IMR-90 (cell line): ENCODE results near the gene ADGRF4. TPM values are rescaled to one million over a fixed set of nuclear protein-coding genes. Genes with fewer than 3 reads are reported as not detected.
"Not testable (repeated sequence)": the region's sequence is repeated elsewhere in the genome, so short reads cannot be mapped to it uniquely, and the experiment has no call there.

ENCODE experiments used
- ATAC-seq: fragments of 200-7000 bp; cut with Tn5 transposase; 2 replicates; pipeline ENCODE4 v1.9.1; 2020; ENCODE audit warnings: low read depth, mild to moderate bottlenecking, moderate library complexity
- BruUV-seq: library from RNA; stranded (reverse); fragments of 400-500 nt; replicated peaks from 2 replicates; lab custom pipeline; 2021; lab: Mats Ljungman, UMichigan
- CTCF ChIA-PET: fragments of 300-600 bp; formaldehyde crosslinking; extraction: SDS; loops from one replicate; lab custom pipeline; 2021; ENCODE audit warnings: antibody characterized with exemption; lab: Yijun Ruan, JAX
- POLR2A ChIA-PET: fragments of 300-600 bp; sonication (Branson Sonifier 250); formaldehyde crosslinking; loops from one replicate; lab custom pipeline; 2022; ENCODE audit warnings: antibody characterized with exemption; ENCODE audit not compliant: unreplicated experiment; lab: Charles Lee
- DNase-seq: peaks from one replicate; pipeline ENCODE4 v3.0.0; 2013
- H2AFZ ChIP-seq: replicated peaks from 2 replicates; pipeline ENCODE3; 2013; ENCODE audit warnings: low read length, mild to moderate bottlenecking; ENCODE audit not compliant: poor library complexity
- H2AK5ac ChIP-seq: 2 replicates; pipeline ENCODE4 v1.6.1; 2013; ENCODE audit warnings: low read depth, low read length, inconsistent platforms
- H2AK9ac ChIP-seq: replicated peaks from 2 replicates; pipeline ENCODE3; 2013; ENCODE audit warnings: mild to moderate bottlenecking, low read depth, low read length, moderate library complexity; ENCODE audit not compliant: poor library complexity
- H2BK120ac ChIP-seq: 2 replicates; pipeline ENCODE4 v1.6.1; 2013; ENCODE audit warnings: low read depth, low read length, inconsistent platforms
- H2BK15ac ChIP-seq: 3 replicates; pipeline ENCODE4 v1.6.1; 2013; ENCODE audit warnings: low read depth, low read length, inconsistent platforms
- H2BK20ac ChIP-seq: 2 replicates; pipeline ENCODE4 v1.6.1; 2013; ENCODE audit warnings: low read depth, mild to moderate bottlenecking, inconsistent platforms, low read length, moderate library complexity
- H2BK5ac ChIP-seq: 2 replicates; pipeline ENCODE4 v1.6.1; 2013; ENCODE audit warnings: mild to moderate bottlenecking, low read depth, low read length, inconsistent platforms; ENCODE audit not compliant: poor library complexity, severe bottlenecking
- H3K14ac ChIP-seq: replicated peaks from 2 replicates; pipeline ENCODE4 v1.6.1; 2013; ENCODE audit warnings: low read depth, low read length, inconsistent platforms
- H3K18ac ChIP-seq: 2 replicates; pipeline ENCODE4 v1.6.1; 2013; ENCODE audit warnings: low read depth, low read length, control low read depth
- H3K23ac ChIP-seq: 2 replicates; pipeline ENCODE4 v1.6.1; 2013; ENCODE audit warnings: low read depth, low read length, inconsistent platforms
- H3K27ac ChIP-seq: 2 replicates; pipeline ENCODE4 v1.5.1; 2013; ENCODE audit warnings: mild to moderate bottlenecking, control low read depth, low read length; ENCODE audit not compliant: insufficient read depth
- H3K27me3 ChIP-seq: 2 replicates; pipeline ENCODE4 v1.6.1; 2013; ENCODE audit warnings: low read length; ENCODE audit not compliant: control insufficient read depth, insufficient read depth
- H3K36me3 ChIP-seq: 2 replicates; pipeline ENCODE4 v1.6.1; 2013; ENCODE audit warnings: low read length, mixed read lengths; ENCODE audit not compliant: control insufficient read depth, insufficient read depth
- H3K4ac ChIP-seq: 2 replicates; pipeline ENCODE4 v1.6.1; 2013; ENCODE audit warnings: low read depth, low read length, inconsistent platforms
- H3K4me1 ChIP-seq: 2 replicates; pipeline ENCODE4 v1.6.1; 2013; ENCODE audit warnings: low read length, mixed read lengths; ENCODE audit not compliant: control insufficient read depth, insufficient read depth
- H3K4me2 ChIP-seq: 2 replicates; pipeline ENCODE4 v1.6.1; 2013; ENCODE audit warnings: low read depth, mild to moderate bottlenecking, control low read depth, low read length, moderate library complexity
- H3K4me3 ChIP-seq: 2 replicates; pipeline ENCODE4 v1.5.1; 2013; ENCODE audit warnings: low read depth, mild to moderate bottlenecking, control low read depth, low read length, moderate library complexity; ENCODE audit not compliant: insufficient read depth
- H3K56ac ChIP-seq: 2 replicates; pipeline ENCODE4 v1.6.1; 2013; ENCODE audit warnings: low read length, inconsistent platforms; ENCODE audit not compliant: insufficient read depth; ENCODE audit errors: extremely low read depth
- H3K79me1 ChIP-seq, 2 experiments: 2 replicates each; pipeline ENCODE4 v1.6.1; 2013; ENCODE audit warnings: low read length in 2 of 2, inconsistent platforms in 1 of 2, low read depth in 1 of 2
- H3K9ac ChIP-seq: 2 replicates; pipeline ENCODE4 v1.6.1; 2013; ENCODE audit warnings: low read depth, low read length, control low read depth
- H3K9me1 ChIP-seq: 2 replicates; pipeline ENCODE4 v1.6.1; 2013; ENCODE audit warnings: low read length, inconsistent platforms; ENCODE audit not compliant: insufficient read depth
- H3K9me3 ChIP-seq: 2 replicates; pipeline ENCODE4 v1.6.1; 2013; ENCODE audit warnings: low read length; ENCODE audit not compliant: control insufficient read depth, insufficient read depth
- H4K20me1 ChIP-seq: 2 replicates; pipeline ENCODE4 v1.6.1; 2013; ENCODE audit warnings: low read length, inconsistent platforms; ENCODE audit not compliant: insufficient read depth
- H4K5ac ChIP-seq: 2 replicates; pipeline ENCODE4 v1.6.1; 2013; ENCODE audit warnings: mild to moderate bottlenecking, low read depth, low read length, control low read depth
- H4K8ac ChIP-seq, 2 experiments: 2 replicates each; pipeline ENCODE4 v1.6.1; 2013; ENCODE audit warnings: low read depth in 2 of 2, low read length in 2 of 2, control low read depth in 1 of 2, inconsistent platforms in 1 of 2
- H4K91ac ChIP-seq: 2 replicates; pipeline ENCODE4 v1.6.1; 2013; ENCODE audit warnings: low read depth, low read length, inconsistent platforms; ENCODE audit not compliant: insufficient read depth
- CEBPB ChIP-seq: IDR thresholded peaks from 2 replicates; pipeline ENCODE4 v1.6.1; 2012; ENCODE audit warnings: low read depth, low read length, improper control_type of control experiment
- CHD1 ChIP-seq: IDR thresholded peaks from 2 replicates; pipeline ENCODE4 v1.6.1; 2012; ENCODE audit warnings: low read depth, low read length, improper control_type of control experiment
- MAZ ChIP-seq: IDR thresholded peaks from 2 replicates; pipeline ENCODE4 v1.6.1; 2012; ENCODE audit warnings: low read depth, mild to moderate bottlenecking, low read length, improper control_type of control experiment, moderate library complexity, borderline replicate concordance
- NFE2L2 ChIP-seq: fragments of 150-350 bp; IDR thresholded peaks from 2 replicates; pipeline ENCODE4 v1.6.1; 2016; ENCODE audit warnings: low read depth, mild to moderate bottlenecking, low read length
- POLR2A ChIP-seq: IDR thresholded peaks from 2 replicates; pipeline ENCODE4 v1.6.1; 2012; ENCODE audit warnings: mild to moderate bottlenecking, low read depth, low read length
- SMC3 ChIP-seq: fragments of 150-350 bp; IDR thresholded peaks from 2 replicates; pipeline ENCODE4 v1.6.1; 2016; ENCODE audit warnings: low read depth, mild to moderate bottlenecking, antibody characterized with exemption, low read length, moderate library complexity
- WGBS, 2 experiments: methylation state at CpG; one replicate each; pipeline versions ENCODE4 v1.1.5 to v1.1.7; 2013; ENCODE audit warnings: missing lambda C conversion rate in 2 of 2; ENCODE audit not compliant: insufficient read length in 1 of 2; ENCODE audit errors: extremely low coverage in 2 of 2; 5-methylcytosine and 5-hydroxymethylcytosine counted together
- dilution Hi-C: fragments of 300-500 bp; cut with HindIII; formaldehyde crosslinking; loops from one replicate; pipeline ENCODE4 v1.14.3; 2018; ENCODE audit warnings: low sequenced_read_pairs; ENCODE audit not compliant: unreplicated experiment
- in situ Hi-C: fragments of 300-500 bp; cut with MboI; formaldehyde crosslinking; loops from 3 replicates; pipeline ENCODE4 v1.14.3; 2019; ENCODE audit warnings: low sequenced_read_pairs, inconsistent platforms, mixed read lengths
- intact Hi-C: fragments of 100-400 bp; cut with micrococcal nuclease; formaldehyde crosslinking; loops from 2 replicates; pipeline ENCODE4 v1.10.0; 2022
- polyA plus RNA-seq, 3 experiments: library from polyadenylated mRNA; depleted of rRNA; stranded (reverse); fragments of >200 nt; gene quantifications; 2 replicates each; pipeline ENCODE4 v1.2.3, GENCODE V29; 2012; ENCODE audit warnings: low replicate concordance in 1 of 3
- total RNA-seq: library from RNA; depleted of rRNA; stranded (reverse); fragments of >200 nt; gene quantifications from 2 replicates; pipeline ENCODE4 v1.2.3, GENCODE V29; 2012

Gene ADGRF4
- total and polyA plus RNA-seq, 2 of the 4 experiments (the other 2 are of a cell fraction) = under 0.01 to 0.02 TPM

GRCh38 chr6:47743744-47744143, 45.4 kb downstream of the ADGRF4 start:
- H2BK15ac ChIP-seq = no peak overlapping the region
- H2AK9ac ChIP-seq = no peak overlapping the region
- no peak overlapping the region for H2AFZ ChIP-seq
- no peak for TF ChIP-seq SMC3
- TF ChIP-seq POLR2A = no peak
- TF ChIP-seq CHD1 = no peak
- TF ChIP-seq CEBPB = no peak
- TF ChIP-seq MAZ = no peak
- no peak for TF ChIP-seq NFE2L2
- H3K79me1 ChIP-seq = no peaks in the 10 kb centered on the region
- no peaks in the 10 kb centered on the region for H3K9me3 ChIP-seq
- H3K9ac ChIP-seq = no peak overlapping the region
- no peaks in the 10 kb centered on the region for H4K20me1 ChIP-seq
- in situ Hi-C loops (no loop called here), dilution Hi-C loops (no loop called here), intact Hi-C loops (no loop called here)
- ChIA-PET CTCF (interaction anchor here (0.6 kb wide), 1 partner anchor 37 kb away, joined by 3 read pairs; no protein-coding TSS in a partner anchor), POLR2A (no interaction called here)
- H3K4ac ChIP-seq = no peak overlapping the region
- no TSS peak for BruUV-seq
- DNase-seq (no peak), ATAC-seq (no peak)
- H4K91ac ChIP-seq = no peak overlapping the region
- no peak overlapping the region for H2BK120ac ChIP-seq
- H3K56ac ChIP-seq = no peak overlapping the region
- no peaks in the 10 kb centered on the region for H3K27me3 ChIP-seq
- H3K23ac ChIP-seq = no peak overlapping the region
- no peak overlapping the region for H3K4me3 ChIP-seq
- no peak overlapping the region for H3K4me2 ChIP-seq
- no peaks in the 10 kb centered on the region for H3K9me1 ChIP-seq
- no peak overlapping the region for H4K5ac ChIP-seq
- no peaks in the 10 kb centered on the region for H3K36me3 ChIP-seq
- H3K14ac ChIP-seq = no peak overlapping the region
- H2BK5ac ChIP-seq = no peak overlapping the region
- H3K18ac ChIP-seq = no peak overlapping the region
- no peak overlapping the region for H4K8ac ChIP-seq
- H2BK20ac ChIP-seq = no peak overlapping the region
- H3K4me1 ChIP-seq = no peaks in the 10 kb centered on the region
- no peak overlapping the region for H3K27ac ChIP-seq
- H2AK5ac ChIP-seq = no peak overlapping the region

- H4K5ac ChIP-seq, BruUV-seq, H2BK20ac ChIP-seq, H3K4me2 ChIP-seq, H3K4ac ChIP-seq, H4K8ac ChIP-seq, H2BK120ac ChIP-seq, H3K27me3 ChIP-seq, POLR2A ChIA-PET, H2BK15ac ChIP-seq, H3K27ac ChIP-seq, DNase-seq, H3K9me3 ChIP-seq, H3K18ac ChIP-seq, H3K4me1 ChIP-seq, H3K56ac ChIP-seq, ATAC-seq, H3K9me1 ChIP-seq, dilution Hi-C loops, H2AK5ac ChIP-seq, H2AFZ ChIP-seq, H3K14ac ChIP-seq, H3K79me1 ChIP-seq, in situ Hi-C loops, CTCF ChIA-PET, H3K4me3 ChIP-seq, H4K20me1 ChIP-seq, H2AK9ac ChIP-seq, H3K23ac ChIP-seq, H2BK5ac ChIP-seq, intact Hi-C loops, H3K36me3 ChIP-seq, H3K9ac ChIP-seq, H4K91ac ChIP-seq: not testable (repeated sequence)
- WGBS, 2 experiments = no CpG with 5 or more reads among the region's 3 CpGs
Measured at GRCh38 chr6:47745269-47745668, 46.9 kb downstream of the ADGRF4 start.
